ENCODE measurements around the gene CMSS1. TPM values are rescaled to one million over a fixed set of nuclear protein-coding genes. Genes with fewer than 3 reads are reported as not detected.

The CMSS1 gene
- total RNA-seq, 2 experiments from 2014 or later = 95.6 to 97.2 TPM

- Mint-ChIP-seq H3K27ac (no peak within 1 kb of the TSS), H3K9me3 (no peaks in the 10 kb centered on the region), H3K4me3 (no peak within 1 kb of the TSS), H3K27me3 (no peaks in the 10 kb centered on the region), H3K36me3 (peaks cover 3% of the 10 kb centered on the region), H3K4me1 (ENCODE audit: low read depth) (no peaks in the 10 kb centered on the region)
- no peak for DNase-seq
- intact Hi-C loops (cut with micrococcal nuclease) = no loop called here
- ChIA-PET POLR2A (no interaction called here), CTCF (no interaction called here)
These were observed 296.9 kb downstream of the CMSS1 start, which contains the start of gene FILIP1L for GRCh38 chr3:100114413-100115030. Gene FILIP1L, minus strand, starts transcription at chr3:100114501.

GRCh38 chr3:100117093-100117492, 299.4 kb downstream of the CMSS1 start:
- no peak for DNase-seq
- CTCF ChIA-PET = no interaction called here
- Mint-ChIP-seq H3K36me3 (peaks cover 3% of the 10 kb centered on the region), H3K9me3 (no peaks in the 10 kb centered on the region), H3K4me3 (no peak overlapping the region), H3K4me1 (ENCODE audit: low read depth) (no peaks in the 10 kb centered on the region), H3K27ac (no peak overlapping the region), H3K27me3 (no peaks in the 10 kb centered on the region)
- POLR2A ChIA-PET = no interaction called here
- intact Hi-C loops (cut with micrococcal nuclease) = no loop called here

- Mint-ChIP-seq H3K4me1 (ENCODE audit: low read depth) (no peaks in the 10 kb centered on the region), H3K9me3 (no peaks in the 10 kb centered on the region), H3K4me3 (no peak overlapping the region), H3K36me3 (no peaks in the 10 kb centered on the region), H3K27ac (no peak overlapping the region), H3K27me3 (no peaks in the 10 kb centered on the region)
- intact Hi-C loops (cut with micrococcal nuclease) = no loop called here
- DNase-seq = no peak
- POLR2A ChIA-PET = no interaction called here
- CTCF ChIA-PET = no interaction called here
These were observed 302.4 kb downstream of the CMSS1 start for GRCh38 chr3:100120012-100120411.

GRCh38 chr3:100120693-100121092, 303.0 kb downstream of the CMSS1 start:
- intact Hi-C loops (cut with micrococcal nuclease) = no loop called here
- Mint-ChIP-seq H3K4me3 (no peak overlapping the region), H3K27ac (no peak overlapping the region), H3K4me1 (ENCODE audit: low read depth) (no peaks in the 10 kb centered on the region), H3K27me3 (no peaks in the 10 kb centered on the region), H3K9me3 (no peaks in the 10 kb centered on the region), H3K36me3 (no peaks in the 10 kb centered on the region)
- POLR2A ChIA-PET = no interaction called here
- DNase-seq = no peak
- CTCF ChIA-PET = no interaction called here

GRCh38 chr3:100122321-100122720, 304.7 kb downstream of the CMSS1 start:
- ChIA-PET CTCF (interaction anchor here (0.7 kb wide), 1 partner anchor 338 kb away, joined by 3 read pairs; no protein-coding TSS in a partner anchor), POLR2A (no interaction called here)
- H3K9me3 Mint-ChIP-seq = no peaks in the 10 kb centered on the region
- DNase-seq = no peak
- intact Hi-C loops (cut with micrococcal nuclease) = no loop called here
- no peaks in the 10 kb centered on the region for H3K36me3 Mint-ChIP-seq
- no peaks in the 10 kb centered on the region for H3K4me1 Mint-ChIP-seq (ENCODE audit: low read depth)
- no peak overlapping the region for H3K27ac Mint-ChIP-seq
- no peak overlapping the region for H3K4me3 Mint-ChIP-seq
- no peaks in the 10 kb centered on the region for H3K27me3 Mint-ChIP-seq

- DNase-seq = no peak
- Mint-ChIP-seq H3K36me3 (no peaks in the 10 kb centered on the region), H3K27ac (no peak overlapping the region), H3K4me3 (no peak overlapping the region), H3K9me3 (no peaks in the 10 kb centered on the region), H3K27me3 (no peaks in the 10 kb centered on the region), H3K4me1 (ENCODE audit: low read depth) (no peaks in the 10 kb centered on the region)
- ChIA-PET POLR2A (no interaction called here), CTCF (no interaction called here)
- intact Hi-C loops (cut with micrococcal nuclease) = no loop called here
These were observed 305.4 kb downstream of the CMSS1 start for GRCh38 chr3:100123112-100123511.

- ChIA-PET CTCF (no interaction called here), POLR2A (interaction anchor here (0.6 kb wide), 1 partner anchor 323 kb away, joined by 4 read pairs; no protein-coding TSS in a partner anchor)
- DNase-seq = no peak
- no peaks in the 10 kb centered on the region for H3K4me1 Mint-ChIP-seq (ENCODE audit: low read depth)
- no peak overlapping the region for H3K27ac Mint-ChIP-seq
- no peaks in the 10 kb centered on the region for H3K9me3 Mint-ChIP-seq
- no peak overlapping the region for H3K4me3 Mint-ChIP-seq
- intact Hi-C loops (cut with micrococcal nuclease) = no loop called here
- H3K36me3 Mint-ChIP-seq = no peaks in the 10 kb centered on the region
- no peaks in the 10 kb centered on the region for H3K27me3 Mint-ChIP-seq
These were observed 306.6 kb downstream of the CMSS1 start for GRCh38 chr3:100124201-100124761.

GRCh38 chr3:100125161-100125938, 307.7 kb downstream of the CMSS1 start:
- POLR2A ChIA-PET = no interaction called here
- CTCF ChIA-PET = no interaction called here

GRCh38 chr3:100127792-100128191, 310.1 kb downstream of the CMSS1 start:
- H3K27me3 Mint-ChIP-seq = no peaks in the 10 kb centered on the region
- H3K36me3 Mint-ChIP-seq = no peaks in the 10 kb centered on the region
- no peak overlapping the region for H3K27ac Mint-ChIP-seq
- H3K4me3 Mint-ChIP-seq = no peak overlapping the region
- CTCF ChIA-PET = no interaction called here
- H3K4me1 Mint-ChIP-seq (ENCODE audit: low read depth) = no peaks in the 10 kb centered on the region
- POLR2A ChIA-PET = no interaction called here
- no peaks in the 10 kb centered on the region for H3K9me3 Mint-ChIP-seq
- intact Hi-C loops (cut with micrococcal nuclease) = no loop called here
- no peak for DNase-seq

More at GRCh38 chr3:100125161-100125938, 307.7 kb downstream of the CMSS1 start:
- Mint-ChIP-seq H3K27me3 (no peaks in the 10 kb centered on the region), H3K9me3 (no peaks in the 10 kb centered on the region), H3K4me1 (ENCODE audit: low read depth) (no peaks in the 10 kb centered on the region), H3K27ac (no peak overlapping the region), H3K36me3 (no peaks in the 10 kb centered on the region), H3K4me3 (no peak overlapping the region)
- intact Hi-C loops (cut with micrococcal nuclease) = no loop called here
- DNase-seq = no peak

- intact Hi-C loops (cut with micrococcal nuclease) = no loop called here
- CTCF ChIA-PET = no interaction called here
- no peaks in the 10 kb centered on the region for H3K9me3 Mint-ChIP-seq
- H3K4me3 Mint-ChIP-seq = no peak overlapping the region
- H3K27ac Mint-ChIP-seq = no peak overlapping the region
- no peaks in the 10 kb centered on the region for H3K27me3 Mint-ChIP-seq
- no peak for DNase-seq
- H3K36me3 Mint-ChIP-seq = no peaks in the 10 kb centered on the region
- POLR2A ChIA-PET = no interaction called here
- no peaks in the 10 kb centered on the region for H3K4me1 Mint-ChIP-seq (ENCODE audit: low read depth)
These were observed 310.9 kb downstream of the CMSS1 start for GRCh38 chr3:100128565-100128964.

GRCh38 chr3:100129941-100130340, 312.3 kb downstream of the CMSS1 start:
- intact Hi-C loops (cut with micrococcal nuclease) = no loop called here
- Mint-ChIP-seq H3K36me3 (no peaks in the 10 kb centered on the region), H3K9me3 (no peaks in the 10 kb centered on the region), H3K4me1 (ENCODE audit: low read depth) (no peaks in the 10 kb centered on the region), H3K27ac (no peak overlapping the region), H3K4me3 (no peak overlapping the region), H3K27me3 (no peaks in the 10 kb centered on the region)
- ChIA-PET CTCF (interaction anchor here (0.6 kb wide), 1 partner anchor 1769 kb away, joined by 3 read pairs; no protein-coding TSS in a partner anchor), POLR2A (no interaction called here)
- no peak for DNase-seq

- DNase-seq = no peak
- ChIA-PET CTCF (no interaction called here), POLR2A (no interaction called here)
- Mint-ChIP-seq H3K4me1 (ENCODE audit: low read depth) (no peaks in the 10 kb centered on the region), H3K27ac (no peak overlapping the region), H3K4me3 (no peak overlapping the region), H3K36me3 (peaks cover 2% of the 10 kb centered on the region), H3K27me3 (no peaks in the 10 kb centered on the region), H3K9me3 (no peaks in the 10 kb centered on the region)
- intact Hi-C loops (cut with micrococcal nuclease) = no loop called here
These were observed 313.6 kb downstream of the CMSS1 start for GRCh38 chr3:100131241-100131640.

- ChIA-PET POLR2A (no interaction called here), CTCF (interaction anchor here (0.7 kb wide), 1 partner anchor 25 kb away, joined by 3 read pairs; no protein-coding TSS in a partner anchor)
- H3K4me1 Mint-ChIP-seq (ENCODE audit: low read depth) = no peaks in the 10 kb centered on the region
- no peaks in the 10 kb centered on the region for H3K27me3 Mint-ChIP-seq
- intact Hi-C loops (cut with micrococcal nuclease) = no loop called here
- H3K36me3 Mint-ChIP-seq = peaks cover 5% of the 10 kb centered on the region
- no peak overlapping the region for H3K4me3 Mint-ChIP-seq
- H3K9me3 Mint-ChIP-seq = peaks cover 5% of the 10 kb centered on the region
- DNase-seq = no peak
- H3K27ac Mint-ChIP-seq = no peak overlapping the region
These were observed 319.3 kb downstream of the CMSS1 start for GRCh38 chr3:100136921-100137320.
